UCSD-AML1 (cell line): ENCODE data around the gene NBPF11.
"Not testable (repeated sequence)": the region's sequence is repeated elsewhere in the genome, so short reads cannot be mapped to it uniquely, and the experiment has no call there.

Experiments used
- DNase-seq: peaks from one replicate; lab custom pipeline; 2025; ENCODE audit not compliant: unreplicated experiment; lab: John Stamatoyannopoulos, UW

The NBPF11 gene

DNA sequence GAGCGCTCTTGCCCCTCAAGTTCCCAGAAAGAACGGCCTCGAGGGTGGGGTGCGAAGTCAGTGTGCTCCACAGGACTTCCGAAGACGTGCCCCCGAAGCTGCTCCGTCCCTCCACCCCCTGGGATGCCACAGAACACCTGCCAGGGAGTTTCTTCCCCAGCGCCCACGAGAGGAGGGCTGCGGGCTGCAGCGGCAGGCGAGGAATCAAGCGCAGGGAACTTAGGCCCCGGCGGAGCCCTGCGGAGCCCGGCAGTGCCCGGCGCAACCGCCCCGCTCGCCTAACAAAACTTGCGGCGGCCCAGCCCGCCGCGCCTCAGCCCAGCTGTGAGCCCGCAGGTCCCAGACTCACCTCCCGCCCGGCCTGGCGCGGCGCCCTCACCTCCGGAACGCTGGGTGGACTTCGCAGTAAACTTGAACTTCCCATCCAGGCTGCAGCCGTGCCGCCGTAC, 686 bp downstream of the NBPF11 start:
- peak; percentile 30 for DNase-seq

DNA sequence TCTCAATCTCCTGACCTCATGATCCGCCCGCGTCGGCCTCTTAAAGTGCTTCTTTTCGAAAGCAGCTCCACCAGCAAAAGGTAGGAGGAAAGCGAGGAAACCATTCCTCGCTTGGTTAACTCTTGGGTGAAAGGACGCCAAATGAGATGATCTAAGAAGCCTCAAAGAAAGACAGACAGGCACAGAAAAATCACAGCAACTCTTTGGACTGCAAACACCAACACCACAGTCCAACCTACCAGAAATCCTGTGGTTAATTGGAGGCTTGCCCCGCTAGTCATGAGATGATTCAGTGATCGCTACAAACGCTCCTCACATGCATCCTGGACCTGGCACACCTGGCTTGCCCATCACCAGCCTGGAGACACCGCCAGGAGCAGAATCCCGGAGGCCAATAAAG, 1.1 kb downstream of the NBPF11 start:
- not testable (repeated sequence) for DNase-seq

DNA sequence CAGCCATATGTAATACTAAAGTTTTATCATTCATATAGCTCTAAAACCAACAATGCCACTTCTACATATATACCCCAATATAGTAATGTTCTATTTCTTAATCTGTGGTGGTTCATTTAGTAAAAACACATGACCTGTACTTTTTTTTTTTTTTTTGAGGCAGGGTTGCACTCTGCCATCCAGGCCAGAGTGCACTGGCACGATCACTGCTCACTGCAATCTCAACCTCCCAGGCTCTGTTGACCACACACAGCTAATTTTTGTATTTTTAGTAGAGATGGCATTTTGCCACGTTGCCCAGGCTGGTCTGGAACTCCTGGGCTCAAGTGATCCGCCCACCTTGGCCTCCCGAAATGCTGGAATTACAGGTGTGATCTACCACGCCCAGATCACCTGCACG, 2.1 kb downstream of the NBPF11 start:
- not testable (repeated sequence) for DNase-seq

DNA sequence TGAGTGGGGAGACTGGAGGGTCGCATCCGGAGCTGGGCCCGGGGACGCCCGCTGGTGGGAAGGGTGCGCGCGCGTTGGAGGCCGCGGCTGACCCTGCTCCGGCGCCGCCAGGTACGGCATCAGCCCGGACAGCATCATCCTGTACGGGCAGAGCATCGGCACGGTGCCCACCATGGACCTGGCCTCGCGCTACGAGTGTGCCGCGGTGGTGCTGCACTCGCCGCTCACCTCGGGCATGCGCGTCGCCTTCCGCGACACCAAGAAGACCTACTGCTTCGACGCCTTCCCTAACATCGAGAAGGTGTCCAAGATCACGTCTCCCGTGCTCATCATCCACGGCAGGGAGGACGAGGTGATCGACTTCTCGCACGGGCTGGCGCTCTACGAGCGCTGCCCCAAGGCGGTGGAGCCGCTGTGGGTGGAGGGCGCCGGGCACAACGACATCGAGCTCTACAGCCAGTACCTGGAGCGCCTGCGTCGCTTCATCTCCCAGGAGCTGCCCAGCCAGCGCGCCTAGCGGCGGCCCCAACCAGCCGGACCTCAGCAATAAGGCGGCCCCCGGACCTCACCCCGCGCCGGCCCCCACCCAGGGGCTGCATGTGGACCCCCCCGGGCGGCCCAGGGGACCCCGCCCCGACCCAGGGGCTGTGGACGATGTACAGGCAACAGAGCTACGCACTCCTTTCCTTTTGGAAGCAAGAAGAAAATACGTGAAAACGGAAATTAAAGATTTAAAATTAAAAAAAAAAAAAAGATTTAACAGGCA, 2.8 kb downstream of the NBPF11 start:
- not testable (repeated sequence) for DNase-seq

DNA sequence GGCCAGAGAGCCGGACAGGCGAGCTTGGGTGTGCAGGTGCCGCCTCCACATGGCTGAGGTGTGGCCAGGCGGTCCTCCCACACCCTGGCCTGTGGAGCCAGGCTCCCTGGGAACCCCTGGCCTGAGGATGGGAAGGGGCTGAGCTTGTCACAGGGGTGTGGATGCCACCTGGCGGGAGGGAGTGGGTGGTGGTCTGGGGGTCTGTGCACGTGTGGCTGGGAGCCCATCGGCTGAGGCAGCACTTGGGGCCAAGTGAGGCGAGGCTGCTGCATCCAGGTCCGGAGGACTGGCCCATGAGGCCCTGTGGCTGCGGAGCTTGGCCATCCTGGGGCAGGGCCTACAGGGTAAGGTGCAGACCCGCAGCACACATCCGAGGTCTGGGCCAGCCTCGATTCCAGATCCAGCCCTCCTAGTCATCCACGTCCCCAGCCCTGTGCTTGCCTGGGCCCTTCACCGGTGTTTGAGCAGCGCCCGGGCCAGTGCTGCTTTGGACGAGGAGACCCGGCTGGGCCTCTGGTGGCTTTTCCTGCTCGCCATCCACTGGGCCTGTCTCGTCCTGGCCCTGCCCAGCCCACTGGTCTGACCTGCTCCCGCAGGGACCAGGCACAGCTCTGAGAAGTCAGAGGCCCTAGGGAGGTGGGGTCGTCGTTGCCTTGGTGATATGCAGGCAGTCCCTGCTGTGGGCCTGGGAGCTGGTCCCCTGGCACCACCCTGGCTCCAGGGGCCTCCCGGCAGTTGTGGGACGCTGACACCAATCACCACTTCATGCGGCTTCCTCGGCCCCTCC, 4.8 kb downstream of the NBPF11 start:
- DNase-seq = not testable (repeated sequence)

DNA sequence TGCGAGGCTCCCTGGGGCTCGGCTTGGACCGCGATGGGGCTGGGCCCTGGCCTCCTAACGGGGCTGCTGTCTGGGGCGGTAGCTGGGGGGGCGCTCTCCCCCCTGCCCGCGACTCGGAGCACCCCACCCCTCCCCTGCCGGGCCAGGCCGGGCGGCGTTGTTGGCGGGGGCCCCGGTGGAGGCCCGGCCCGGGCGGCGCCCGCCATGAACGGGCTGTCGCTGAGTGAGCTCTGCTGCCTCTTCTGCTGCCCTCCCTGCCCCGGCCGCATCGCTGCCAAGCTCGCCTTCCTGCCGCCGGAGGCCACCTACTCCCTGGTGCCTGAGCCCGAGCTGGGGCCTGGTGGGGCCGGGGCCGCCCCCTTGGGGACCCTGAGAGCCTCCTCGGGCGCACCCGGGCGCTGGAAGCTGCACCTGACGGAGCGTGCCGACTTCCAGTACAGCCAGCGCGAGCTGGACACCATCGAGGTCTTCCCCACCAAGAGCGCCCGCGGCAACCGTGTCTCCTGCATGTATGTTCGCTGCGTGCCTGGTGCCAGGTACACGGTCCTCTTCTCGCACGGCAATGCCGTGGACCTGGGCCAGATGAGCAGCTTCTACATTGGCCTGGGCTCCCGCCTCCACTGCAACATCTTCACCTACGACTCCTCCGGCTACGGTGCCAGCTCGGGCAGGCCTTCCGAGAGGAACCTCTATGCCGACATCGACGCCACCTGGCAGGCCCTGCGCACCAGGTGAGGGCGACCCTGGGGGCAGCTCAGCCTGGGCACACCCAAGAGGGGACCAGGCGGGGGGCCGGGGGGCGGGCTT, 5.7 kb downstream of the NBPF11 start:
- not testable (repeated sequence) for DNase-seq

DNA sequence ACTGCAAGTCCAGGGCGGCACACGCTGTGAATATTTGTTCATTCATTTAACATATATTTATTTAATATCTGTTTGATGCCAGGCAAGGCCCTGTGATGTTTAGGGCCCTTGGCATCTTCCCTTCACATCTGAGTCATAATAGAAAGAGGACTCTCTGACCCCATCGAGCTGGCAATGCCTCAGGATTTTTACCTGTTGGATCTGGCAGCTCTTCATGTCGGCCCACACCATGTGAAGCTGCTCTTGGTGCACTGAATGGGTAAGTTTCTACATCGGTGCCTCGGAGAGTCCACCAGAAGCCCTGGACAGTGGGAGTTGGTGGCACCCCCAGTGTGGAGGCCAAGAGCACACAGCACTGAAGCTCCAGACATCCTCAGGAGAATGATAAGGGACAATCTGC, 8.9 kb downstream of the NBPF11 start:
- DNase-seq = not testable (repeated sequence)

DNA sequence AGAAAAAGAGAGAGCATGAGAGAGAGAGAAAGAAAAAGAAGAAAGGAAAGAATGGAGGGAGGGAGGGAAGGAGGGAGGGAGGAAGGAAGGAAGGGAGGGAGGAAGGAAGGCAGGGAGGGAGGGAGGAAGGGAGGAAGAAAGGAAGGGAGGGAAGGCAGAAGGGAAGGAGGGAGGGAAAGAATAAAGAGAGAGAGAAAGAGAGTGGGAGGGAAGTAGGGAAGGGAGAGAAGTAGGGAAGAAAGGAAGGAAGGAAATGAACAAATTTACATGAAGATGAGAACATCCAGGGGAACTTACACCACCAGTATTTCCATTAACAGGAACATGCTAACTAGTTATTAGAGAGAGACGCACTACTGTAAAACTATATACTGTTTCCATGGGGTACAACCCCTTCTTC, 10.1 kb downstream of the NBPF11 start:
- not testable (repeated sequence) for DNase-seq

DNA sequence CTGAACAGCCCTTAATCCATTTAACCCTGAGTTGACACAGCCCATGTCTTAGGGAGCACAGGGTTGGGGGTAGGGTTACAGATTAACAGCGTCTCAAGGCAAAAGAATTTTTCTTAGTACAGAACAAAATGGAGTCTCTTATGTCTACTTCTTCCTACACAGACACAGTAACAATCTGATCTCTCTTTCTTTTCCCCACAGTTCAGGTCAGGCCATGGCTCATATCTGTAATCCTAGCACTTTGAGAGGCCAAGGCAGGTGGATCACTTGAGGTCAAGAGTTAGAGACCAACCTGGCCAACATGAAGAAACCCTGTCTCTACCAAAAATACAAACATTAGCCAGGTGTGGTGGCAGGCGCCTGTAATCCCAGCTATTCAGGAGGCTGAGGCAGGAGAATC, 13.5 kb downstream of the NBPF11 start:
- not testable (repeated sequence) for DNase-seq

DNA sequence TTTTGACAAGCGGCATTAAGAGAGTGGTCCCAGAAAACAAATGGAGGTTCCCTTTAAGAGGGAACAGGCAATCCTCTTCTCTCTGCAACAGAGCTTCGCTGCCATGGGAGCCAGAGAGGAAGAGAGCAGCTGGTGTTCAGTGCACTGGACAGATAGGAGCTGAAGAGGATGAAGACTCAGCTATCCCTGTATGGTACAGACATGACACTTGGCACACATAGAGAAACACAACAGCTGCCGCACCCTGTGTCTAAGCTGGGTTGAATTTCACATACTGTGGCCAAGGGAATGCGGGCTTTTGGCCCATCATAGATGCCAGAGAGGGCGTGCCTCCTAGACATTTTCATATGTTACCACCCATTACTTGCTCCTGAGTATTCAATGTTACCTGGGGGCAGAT, 29.7 kb downstream of the NBPF11 start:
- DNase-seq = not testable (repeated sequence)

DNA sequence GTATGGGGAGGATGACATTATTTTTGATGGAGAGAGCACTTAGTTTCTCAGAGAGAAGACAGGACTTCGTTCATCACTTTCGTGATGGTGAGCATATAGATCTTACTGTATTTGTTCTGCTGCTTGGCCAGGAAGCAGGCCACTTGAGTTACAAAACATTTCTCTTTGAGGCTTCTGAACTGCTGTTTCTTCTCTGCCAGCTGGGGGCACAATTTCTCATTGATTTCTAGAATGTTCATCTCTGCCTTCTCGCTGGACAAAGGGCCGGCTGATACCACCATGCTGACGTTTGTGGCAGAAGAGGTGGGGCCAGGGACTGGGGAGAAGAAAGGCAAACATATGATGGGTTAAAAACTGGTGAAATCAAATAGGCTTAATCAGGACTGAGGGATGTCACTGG, 31.7 kb downstream of the NBPF11 start:
- not testable (repeated sequence) for DNase-seq

DNA sequence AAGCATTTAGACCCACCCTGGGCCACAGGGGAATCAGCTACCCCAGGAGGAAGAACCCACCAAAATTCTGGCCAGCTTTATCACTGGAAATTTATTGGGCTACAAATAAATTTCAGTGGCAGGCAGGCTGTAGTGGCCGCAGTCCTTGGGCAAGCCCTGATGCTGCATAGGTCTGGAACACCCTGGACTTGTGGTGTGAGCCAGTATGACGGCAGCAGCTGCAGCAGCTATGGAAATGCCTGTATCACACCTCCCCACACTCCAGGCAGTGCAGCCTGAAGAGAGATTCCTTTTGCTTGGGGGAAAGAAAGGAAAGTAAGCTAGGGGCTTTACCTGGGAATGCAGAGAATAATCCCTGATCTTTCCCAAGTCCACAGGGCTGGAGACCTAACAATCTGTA, 56.3 kb downstream of the NBPF11 start:
- not testable (repeated sequence) for DNase-seq

DNA sequence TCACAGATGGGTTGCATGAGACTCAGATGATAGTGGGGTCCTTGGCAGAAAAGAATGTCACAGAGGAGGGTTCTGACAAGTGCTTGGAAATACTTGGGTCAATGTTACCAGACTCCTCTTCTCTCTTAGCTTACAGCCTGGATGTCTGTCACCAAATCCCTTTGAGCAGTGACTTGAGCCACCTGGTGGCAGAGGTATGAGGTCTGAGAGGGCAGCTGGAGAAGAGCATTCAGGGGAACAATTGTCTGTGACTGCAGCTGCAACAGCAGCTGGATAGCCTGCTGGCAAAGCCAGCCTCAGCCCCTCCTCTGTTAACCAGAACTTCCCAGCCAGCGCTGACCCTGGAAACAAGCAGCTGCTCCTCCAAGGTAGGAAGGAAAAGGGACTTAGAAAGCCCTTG, 65.9 kb downstream of the NBPF11 start:
- DNase-seq = not testable (repeated sequence)

DNA sequence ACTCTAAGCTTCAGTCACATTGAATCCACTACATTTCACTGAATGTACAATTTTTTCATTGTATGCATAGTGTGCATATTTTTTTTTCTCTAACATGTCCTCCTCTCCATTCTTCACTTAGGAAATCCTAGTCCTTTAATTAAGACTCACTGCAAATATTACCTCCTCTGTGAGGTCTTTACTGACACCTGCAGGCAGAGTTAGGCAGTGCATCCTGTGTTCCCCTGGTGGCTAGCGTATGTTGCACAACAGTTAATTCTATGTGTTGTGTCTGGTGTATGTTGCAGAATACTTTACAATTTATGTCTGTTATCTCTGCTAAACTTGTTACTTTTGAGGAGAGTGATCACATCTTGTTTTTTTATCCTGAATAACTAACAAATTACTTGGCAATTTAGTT, 70.9 kb downstream of the NBPF11 start:
- DNase-seq = not testable (repeated sequence)

DNA sequence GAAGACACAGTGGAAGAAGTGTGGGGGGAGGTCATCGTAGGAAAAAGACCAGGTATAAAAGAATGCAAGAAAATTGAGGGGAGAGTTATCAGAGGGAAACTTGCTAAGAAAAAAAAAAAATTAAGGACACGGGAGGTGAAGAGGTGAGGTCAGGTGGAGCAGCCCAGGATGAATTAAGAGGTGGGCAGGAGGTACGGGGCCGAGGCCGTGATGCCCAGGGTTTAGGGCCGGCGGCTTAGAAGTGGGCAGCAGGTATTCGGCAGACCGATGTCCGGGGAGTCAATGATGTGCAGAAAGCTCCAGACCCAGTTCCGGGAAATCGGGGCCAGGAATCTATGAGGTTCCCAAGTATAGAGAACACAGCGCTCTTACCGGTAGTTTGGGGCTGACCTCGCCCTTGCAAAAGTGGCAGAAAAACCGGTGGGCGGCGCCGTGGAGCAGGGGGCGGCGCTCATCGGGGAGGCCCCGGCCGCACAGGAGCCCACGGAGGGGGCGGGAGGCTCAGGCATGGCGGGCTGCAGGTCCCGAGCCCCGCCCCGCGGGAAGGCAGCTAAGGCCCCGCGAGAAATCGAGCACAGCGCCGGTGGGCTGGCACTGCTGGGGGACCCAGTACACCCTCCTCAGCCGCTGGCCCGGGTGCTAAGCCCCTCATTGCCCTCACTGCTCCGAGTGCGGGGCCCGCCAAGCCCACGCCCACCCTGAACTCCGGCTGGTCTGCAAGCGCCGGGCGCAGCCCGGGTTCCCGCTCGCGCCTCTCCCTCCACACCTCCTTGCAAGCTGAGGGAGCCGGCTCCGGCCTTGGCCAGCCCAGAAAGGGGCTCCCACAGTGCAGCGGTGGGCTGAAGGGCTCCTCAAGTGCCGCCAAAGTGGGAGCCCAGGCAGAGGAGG, 73.2 kb downstream of the NBPF11 start:
- DNase-seq = not testable (repeated sequence)

DNA sequence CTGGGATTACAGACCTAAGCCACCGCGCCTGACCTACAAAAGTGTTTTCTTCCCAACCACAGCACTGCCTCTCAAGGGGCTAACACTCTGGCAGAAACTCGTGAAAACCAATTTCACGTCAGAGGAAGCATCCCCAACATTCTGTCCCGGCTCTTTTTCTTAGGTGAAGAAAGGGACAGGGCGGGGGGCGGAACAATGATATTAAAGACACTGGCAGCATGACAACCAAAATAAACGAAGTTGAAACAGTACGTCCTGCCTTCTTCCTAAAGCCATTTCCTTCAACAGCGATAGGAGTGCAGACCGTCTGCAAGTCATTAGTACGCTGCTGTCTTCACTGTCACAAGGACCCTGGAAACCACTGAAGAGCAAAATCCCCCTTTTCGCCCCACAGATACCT, 74.0 kb downstream of the NBPF11 start:
- not testable (repeated sequence) for DNase-seq

DNA sequence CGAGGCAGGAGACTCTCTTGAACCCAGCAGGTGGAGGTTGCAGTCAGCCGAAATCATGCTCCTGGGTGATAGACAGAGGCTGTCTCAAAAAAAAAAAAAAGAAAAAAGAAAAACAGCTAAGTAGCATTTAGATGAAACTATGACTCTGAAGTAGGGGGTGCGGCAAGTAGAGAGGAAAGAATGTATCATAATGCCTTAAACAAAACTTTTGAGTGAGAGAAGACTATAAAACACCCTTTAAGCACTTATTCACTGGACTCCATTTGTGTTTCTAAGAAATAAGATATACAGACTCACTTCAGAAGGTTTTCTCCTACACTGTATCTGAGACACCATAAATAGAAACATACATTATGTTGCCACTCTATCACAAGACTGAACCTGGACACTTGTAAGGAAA, 74.6 kb downstream of the NBPF11 start:
- DNase-seq = not testable (repeated sequence)

DNA sequence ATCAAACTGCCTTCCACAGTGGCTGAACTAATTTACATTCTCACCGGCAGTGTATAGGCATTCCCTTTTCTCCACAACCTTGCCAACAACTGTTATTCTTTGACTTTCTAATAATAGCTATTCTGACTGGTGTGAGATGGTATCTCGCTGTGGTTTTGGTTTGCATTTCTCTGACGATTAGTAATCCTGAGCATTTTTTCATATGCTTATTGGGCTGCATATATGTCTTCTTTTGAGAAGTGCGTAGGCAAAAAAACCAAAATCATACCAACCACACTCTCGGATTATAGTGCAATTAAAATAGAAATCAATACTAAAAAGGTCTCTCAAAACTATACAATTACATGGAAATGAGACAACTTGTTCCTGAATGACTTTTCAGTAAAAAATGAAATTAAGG, 78.7 kb downstream of the NBPF11 start:
- DNase-seq = not testable (repeated sequence)

DNA sequence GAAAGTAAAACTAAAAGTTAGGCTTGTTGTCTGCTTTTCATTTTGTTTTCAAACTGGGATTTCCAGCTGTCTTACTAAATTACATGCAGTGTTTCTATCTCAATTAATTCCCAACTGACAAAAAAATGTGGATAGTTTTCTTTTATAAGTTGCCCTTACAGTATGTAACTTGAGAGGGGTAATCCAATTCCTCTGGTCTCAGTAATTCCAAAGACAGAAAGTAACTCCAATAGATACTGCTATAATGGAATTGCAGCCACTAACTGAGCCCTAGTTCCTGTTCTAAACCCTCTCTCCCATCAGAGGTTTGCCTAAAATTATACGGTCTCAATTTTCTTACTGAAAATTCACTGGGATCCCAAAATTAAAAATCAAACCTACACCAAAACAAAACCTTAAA, 83.5 kb downstream of the NBPF11 start:
- DNase-seq = not testable (repeated sequence)

DNA sequence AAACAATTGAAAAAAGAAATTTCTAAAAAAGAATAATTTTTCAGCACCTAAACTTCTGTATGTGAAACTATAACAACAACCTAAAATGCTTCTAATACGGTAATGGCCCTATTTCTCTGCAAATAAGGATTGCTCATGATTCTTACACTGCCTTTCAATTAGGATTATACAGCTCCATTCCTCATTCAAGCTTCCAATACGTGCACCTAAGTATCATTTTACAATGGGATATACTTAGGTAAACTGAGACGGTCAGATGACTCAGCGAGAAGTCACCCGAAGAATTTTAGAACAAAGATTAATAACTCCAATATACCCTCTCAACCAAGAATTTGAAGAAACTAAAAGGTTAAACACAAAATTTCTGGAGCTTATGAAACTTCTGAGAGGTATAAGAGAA, 83.9 kb downstream of the NBPF11 start:
- DNase-seq = not testable (repeated sequence)
